NB4 (cell line): ENCODE measurements around the gene GPR78.

Source experiments
- MAX ChIP-seq: IDR thresholded peaks from 2 replicates; pipeline ENCODE4 v1.6.1; 2011; ENCODE audit warnings: low read depth, low read length
- TF ChIP-seq, protein P1 (sequence below): IDR thresholded peaks from one replicate; pipeline ENCODE4 v1.5.1; 2012; ENCODE audit warnings: low read depth, low read length

- TF ChIP-seq, protein P1, sequence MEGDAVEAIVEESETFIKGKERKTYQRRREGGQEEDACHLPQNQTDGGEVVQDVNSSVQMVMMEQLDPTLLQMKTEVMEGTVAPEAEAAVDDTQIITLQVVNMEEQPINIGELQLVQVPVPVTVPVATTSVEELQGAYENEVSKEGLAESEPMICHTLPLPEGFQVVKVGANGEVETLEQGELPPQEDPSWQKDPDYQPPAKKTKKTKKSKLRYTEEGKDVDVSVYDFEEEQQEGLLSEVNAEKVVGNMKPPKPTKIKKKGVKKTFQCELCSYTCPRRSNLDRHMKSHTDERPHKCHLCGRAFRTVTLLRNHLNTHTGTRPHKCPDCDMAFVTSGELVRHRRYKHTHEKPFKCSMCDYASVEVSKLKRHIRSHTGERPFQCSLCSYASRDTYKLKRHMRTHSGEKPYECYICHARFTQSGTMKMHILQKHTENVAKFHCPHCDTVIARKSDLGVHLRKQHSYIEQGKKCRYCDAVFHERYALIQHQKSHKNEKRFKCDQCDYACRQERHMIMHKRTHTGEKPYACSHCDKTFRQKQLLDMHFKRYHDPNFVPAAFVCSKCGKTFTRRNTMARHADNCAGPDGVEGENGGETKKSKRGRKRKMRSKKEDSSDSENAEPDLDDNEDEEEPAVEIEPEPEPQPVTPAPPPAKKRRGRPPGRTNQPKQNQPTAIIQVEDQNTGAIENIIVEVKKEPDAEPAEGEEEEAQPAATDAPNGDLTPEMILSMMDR: no peak
- no peak for TF ChIP-seq MAX
Measured at GRCh38 chr4:8571702-8572685, 8.2 kb upstream of the GPR78 start.
